ENCODE data around the gene IL22RA1. TPM values are rescaled to one million over a fixed set of nuclear protein-coding genes. Genes with fewer than 3 reads are reported as not detected.

Gene IL22RA1
- total RNA-seq, 1 donor from 2014 or later: not detected

DNA sequence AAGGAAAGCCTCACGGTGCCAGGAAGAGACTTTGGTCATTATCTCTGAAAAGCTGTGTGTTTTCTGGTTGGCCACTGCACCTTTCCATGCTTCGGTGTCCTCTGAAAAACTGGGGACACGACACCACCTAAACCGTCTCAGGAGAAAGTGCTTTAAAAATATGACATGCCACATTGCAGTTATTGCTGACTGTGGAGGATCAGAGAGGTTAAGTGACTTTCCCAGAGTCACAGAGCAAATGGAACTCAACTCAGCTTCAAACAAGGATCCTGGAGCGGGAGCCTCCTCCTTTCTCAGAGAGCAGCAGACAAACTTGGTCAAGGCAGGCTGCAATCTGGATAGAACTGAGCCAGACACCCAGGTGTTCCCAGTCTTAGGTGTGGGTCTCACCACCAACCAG is 44.8 kb downstream of the IL22RA1 start:
- Mint-ChIP-seq H3K27me3 (no peaks in the 10 kb centered on the region), H3K27ac (no peak overlapping the region), H3K9me3 (no peaks in the 10 kb centered on the region), H3K36me3 (ENCODE audit: low read depth) (no peaks in the 10 kb centered on the region), H3K4me3 (no peak overlapping the region), H3K4me1 (no peaks in the 10 kb centered on the region)
- DNase-seq: no peak
- intact Hi-C loops (cut with micrococcal nuclease): no loop called here

DNA sequence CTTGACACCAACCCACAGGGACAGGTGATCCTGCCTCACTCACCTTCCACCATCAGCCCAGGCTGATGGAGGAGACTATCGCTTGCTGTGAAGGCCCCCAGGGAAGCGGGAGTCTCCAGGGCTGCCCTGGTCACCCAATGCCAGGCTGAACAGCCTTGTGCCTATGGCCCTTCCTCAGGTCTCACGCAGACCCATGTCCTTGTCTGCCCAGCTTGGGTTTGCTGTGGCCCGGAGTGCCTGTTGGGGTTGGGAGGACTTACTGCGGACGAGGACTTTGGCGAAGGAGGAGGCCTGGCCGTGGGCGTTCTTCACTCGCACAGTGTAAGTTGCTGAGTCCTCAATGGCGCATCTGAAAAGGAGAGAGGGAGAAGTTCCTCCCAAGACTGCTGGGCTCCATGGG is 45.3 kb downstream of the IL22RA1 start:
- Mint-ChIP-seq H3K27ac (no peak overlapping the region), H3K9me3 (no peaks in the 10 kb centered on the region)
- intact Hi-C loops (cut with micrococcal nuclease): no loop called here

DNA sequence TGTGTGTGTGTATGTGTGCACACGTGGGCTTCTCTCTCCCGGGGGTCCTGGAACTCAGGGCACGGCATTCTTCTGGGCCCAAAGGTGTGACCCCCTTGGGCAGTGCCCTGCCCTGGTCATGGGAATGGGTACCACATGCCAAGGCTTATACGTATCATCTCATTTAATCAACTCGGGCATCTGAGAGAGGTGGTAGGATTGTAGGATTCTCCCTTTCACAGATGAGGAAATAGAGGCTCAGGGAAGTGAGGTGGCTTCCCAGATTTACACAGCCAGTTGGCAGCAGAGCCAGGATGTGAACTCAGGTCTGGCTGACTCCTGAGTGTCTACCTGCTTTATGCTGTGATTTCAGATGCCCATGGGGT is 46.2 kb downstream of the IL22RA1 start:
- H3K4me3 Mint-ChIP-seq: no peak overlapping the region
- H3K4me1 Mint-ChIP-seq: no peaks in the 10 kb centered on the region
- H3K27me3 Mint-ChIP-seq: no peaks in the 10 kb centered on the region

More for the DNA sequence above, 45.3 kb downstream of the IL22RA1 start:
- no peaks in the 10 kb centered on the region for H3K36me3 Mint-ChIP-seq (ENCODE audit: low read depth)
- no peak overlapping the region for H3K4me3 Mint-ChIP-seq
- no peaks in the 10 kb centered on the region for H3K27me3 Mint-ChIP-seq
- DNase-seq: no peak
- H3K4me1 Mint-ChIP-seq: no peaks in the 10 kb centered on the region

DNA sequence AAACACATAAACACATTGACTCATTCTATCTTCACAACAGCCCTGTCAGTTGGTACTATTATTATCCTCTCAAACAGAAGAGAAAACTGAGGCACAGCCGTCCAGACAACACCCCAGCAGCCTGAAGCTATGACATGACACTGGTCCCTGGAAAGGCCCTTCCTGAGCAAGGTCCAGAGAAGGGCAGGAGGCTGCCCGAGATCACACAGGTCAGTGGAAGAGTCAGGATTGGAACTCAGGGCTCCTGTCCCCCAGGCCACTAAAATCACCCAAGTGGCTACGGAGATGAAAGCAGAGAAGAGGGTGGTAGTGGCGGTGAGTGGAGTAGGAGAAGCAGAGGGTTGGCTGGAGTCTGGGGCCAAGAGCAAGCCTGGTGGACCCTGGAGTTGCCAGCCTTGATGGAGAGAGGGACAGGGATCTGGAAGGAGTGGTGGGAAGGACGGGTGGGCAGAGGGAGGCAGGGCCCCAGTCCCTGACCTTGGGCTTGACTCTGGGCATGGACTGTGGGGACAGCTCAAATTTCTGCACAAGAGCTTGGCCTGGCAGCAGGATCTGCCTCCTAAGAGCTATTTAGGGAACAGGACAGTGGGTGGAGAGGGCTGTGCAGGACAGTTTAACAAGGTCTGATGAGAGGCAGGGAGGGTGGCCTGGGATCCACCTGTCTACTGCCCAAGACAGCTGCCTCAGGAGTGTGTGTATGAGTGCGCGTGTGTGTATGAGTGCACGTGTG is 46.8 kb downstream of the IL22RA1 start:
- Mint-ChIP-seq H3K36me3 (ENCODE audit: low read depth) (no peaks in the 10 kb centered on the region), H3K4me3 (no peak overlapping the region), H3K4me1 (no peaks in the 10 kb centered on the region), H3K9me3 (no peaks in the 10 kb centered on the region), H3K27me3 (no peaks in the 10 kb centered on the region), H3K27ac (no peak overlapping the region)
- DNase-seq: no peak
- intact Hi-C loops (cut with micrococcal nuclease): no loop called here

More for the DNA sequence above, 46.2 kb downstream of the IL22RA1 start:
- Mint-ChIP-seq H3K36me3 (ENCODE audit: low read depth) (no peaks in the 10 kb centered on the region), H3K27ac (no peak overlapping the region), H3K9me3 (no peaks in the 10 kb centered on the region)
- DNase-seq: no peak
- intact Hi-C loops (cut with micrococcal nuclease): no loop called here

DNA sequence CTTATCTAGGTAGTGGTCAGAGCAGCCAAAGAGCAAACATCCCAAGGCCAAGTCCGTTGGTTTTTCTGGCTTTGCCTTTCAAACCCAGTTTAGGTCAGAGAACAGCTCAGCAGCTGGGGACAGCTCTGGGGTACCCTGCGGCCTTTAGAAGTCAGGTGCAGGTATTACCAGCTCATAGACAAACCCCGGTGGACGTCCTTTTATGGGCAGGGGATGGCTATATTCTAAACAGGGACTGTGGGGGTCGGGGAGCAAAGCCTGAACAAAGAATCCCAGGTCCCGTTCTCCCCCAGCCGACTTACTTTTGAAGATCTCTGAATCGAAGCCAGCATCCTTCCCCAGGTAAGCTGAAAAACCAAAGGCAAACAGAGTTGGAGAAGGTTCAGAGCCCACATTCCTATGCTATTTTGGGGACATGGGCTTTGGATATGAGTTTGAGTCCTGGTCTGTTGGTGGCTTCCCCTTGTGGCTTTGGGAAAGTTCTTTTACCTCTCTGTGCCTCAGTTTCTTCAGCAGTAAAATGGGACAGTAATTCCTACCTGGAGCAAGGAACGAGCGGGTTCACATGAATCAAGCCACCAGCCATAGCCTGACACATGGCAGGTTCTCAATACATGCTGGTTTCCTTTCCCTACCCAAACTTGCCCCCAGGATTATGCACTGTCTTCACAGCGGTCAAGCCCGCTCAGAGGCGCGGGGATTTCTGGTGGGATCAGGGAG is 47.6 kb downstream of the IL22RA1 start:
- no peak for DNase-seq
- H3K4me1 Mint-ChIP-seq: no peaks in the 10 kb centered on the region
- no peak overlapping the region for H3K4me3 Mint-ChIP-seq
- H3K9me3 Mint-ChIP-seq: no peaks in the 10 kb centered on the region
- intact Hi-C loops (cut with micrococcal nuclease): no loop called here
- no peaks in the 10 kb centered on the region for H3K27me3 Mint-ChIP-seq
- no peaks in the 10 kb centered on the region for H3K36me3 Mint-ChIP-seq (ENCODE audit: low read depth)
- H3K27ac Mint-ChIP-seq: no peak overlapping the region

DNA sequence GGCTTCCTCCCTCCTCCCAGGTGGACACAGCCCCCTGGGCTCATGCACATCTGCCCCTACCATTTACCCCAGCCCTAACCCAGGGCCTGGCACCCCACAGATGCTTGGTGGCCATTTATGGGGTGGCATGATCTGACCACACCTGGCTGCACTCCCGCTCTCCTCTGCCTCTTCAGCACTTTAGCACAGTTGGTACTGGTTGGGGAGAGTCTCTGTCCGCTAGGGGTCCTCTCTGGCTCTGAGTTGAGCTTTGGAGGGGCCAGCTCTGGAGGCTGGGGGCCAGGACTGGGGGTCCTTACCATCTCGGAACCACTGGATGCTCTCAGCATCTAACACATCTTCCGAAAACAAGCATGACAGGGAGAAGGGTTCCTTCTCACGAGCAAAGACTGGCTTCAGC is 48.4 kb downstream of the IL22RA1 start:
- Mint-ChIP-seq H3K36me3 (ENCODE audit: low read depth) (no peaks in the 10 kb centered on the region), H3K4me3 (no peak overlapping the region), H3K9me3 (no peaks in the 10 kb centered on the region), H3K27ac (no peak overlapping the region), H3K27me3 (no peaks in the 10 kb centered on the region), H3K4me1 (no peaks in the 10 kb centered on the region)
- intact Hi-C loops (cut with micrococcal nuclease): no loop called here
- DNase-seq: no peak

DNA sequence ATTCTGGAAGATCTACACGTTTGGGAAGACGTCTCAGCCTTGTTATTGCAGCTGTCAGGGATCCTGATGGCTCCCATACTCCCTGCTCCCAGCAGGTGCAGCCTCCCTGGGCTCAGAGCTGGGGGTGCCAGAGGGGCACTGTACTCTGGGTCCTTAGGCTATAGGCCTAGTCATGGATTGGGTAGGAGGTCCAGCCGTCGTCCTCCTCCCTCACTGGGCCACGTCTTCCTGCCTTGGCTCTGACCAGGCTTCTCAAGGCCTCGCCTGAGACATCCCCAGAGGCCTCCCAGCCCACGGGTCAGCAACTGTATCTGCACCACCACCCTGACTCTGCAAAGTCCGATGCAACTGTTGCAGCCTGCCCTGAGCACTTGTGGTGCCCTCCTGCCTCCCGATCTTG is 49.2 kb downstream of the IL22RA1 start:
- intact Hi-C loops (cut with micrococcal nuclease): no loop called here
- Mint-ChIP-seq H3K27ac (no peak overlapping the region), H3K36me3 (ENCODE audit: low read depth) (no peaks in the 10 kb centered on the region), H3K4me1 (no peaks in the 10 kb centered on the region), H3K9me3 (no peaks in the 10 kb centered on the region), H3K4me3 (no peak overlapping the region), H3K27me3 (no peaks in the 10 kb centered on the region)
- no peak for DNase-seq

DNA sequence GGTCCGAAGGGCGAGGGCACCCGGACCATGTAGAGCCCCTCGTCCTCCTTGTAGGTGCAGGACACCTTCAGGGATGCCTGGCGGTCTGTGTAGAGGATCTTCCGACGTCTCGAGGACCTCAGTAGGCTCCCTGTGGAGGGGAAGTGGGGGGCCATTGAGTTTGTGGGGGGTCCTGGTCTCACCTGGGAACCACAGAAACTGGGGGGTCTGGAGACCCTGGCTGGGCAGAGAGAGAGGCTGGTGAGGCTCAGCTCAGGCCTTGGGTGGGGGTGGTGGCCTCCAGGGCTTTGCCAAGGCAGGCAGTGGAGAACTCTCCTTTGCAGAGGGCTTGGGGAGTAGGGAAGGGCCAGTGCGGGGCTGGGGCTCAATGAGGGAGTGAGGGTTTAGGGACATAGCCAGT is 50.0 kb downstream of the IL22RA1 start:
- Mint-ChIP-seq H3K27ac (no peak overlapping the region), H3K4me1 (no peaks in the 10 kb centered on the region), H3K4me3 (no peak overlapping the region), H3K9me3 (no peaks in the 10 kb centered on the region), H3K27me3 (no peaks in the 10 kb centered on the region), H3K36me3 (ENCODE audit: low read depth) (no peaks in the 10 kb centered on the region)
- DNase-seq: no peak
- intact Hi-C loops (cut with micrococcal nuclease): no loop called here

DNA sequence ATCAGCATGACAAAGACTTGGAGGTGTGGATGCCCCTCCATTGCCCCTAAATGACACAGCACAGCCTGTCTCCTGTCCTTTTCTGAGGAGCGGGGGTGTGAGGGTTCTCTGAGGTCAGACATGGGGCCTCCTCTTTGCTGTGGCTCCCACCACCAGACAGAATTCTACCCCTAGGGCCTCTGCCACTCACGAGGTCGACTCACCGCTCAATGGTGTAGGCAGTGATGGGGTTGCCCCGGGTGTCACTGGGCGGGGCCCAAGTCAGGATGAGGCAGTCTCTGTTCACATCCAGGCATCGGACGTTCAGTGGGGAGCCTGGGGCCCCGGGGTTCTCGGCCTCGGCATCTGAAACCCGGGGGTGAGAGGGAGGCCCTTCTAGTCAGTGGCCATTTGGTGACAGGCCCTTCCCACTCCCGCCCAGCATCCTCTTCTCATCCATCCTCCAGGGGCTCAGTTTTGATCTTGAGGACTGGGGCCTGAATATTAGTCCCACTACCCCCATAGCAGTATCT is 50.9 kb downstream of the IL22RA1 start:
- H3K27ac Mint-ChIP-seq: no peak overlapping the region
- H3K27me3 Mint-ChIP-seq: no peaks in the 10 kb centered on the region
- no peaks in the 10 kb centered on the region for H3K9me3 Mint-ChIP-seq
- intact Hi-C loops (cut with micrococcal nuclease): no loop called here
- H3K4me1 Mint-ChIP-seq: no peaks in the 10 kb centered on the region
- DNase-seq: no peak
- H3K4me3 Mint-ChIP-seq: no peak overlapping the region
- H3K36me3 Mint-ChIP-seq (ENCODE audit: low read depth): no peaks in the 10 kb centered on the region

DNA sequence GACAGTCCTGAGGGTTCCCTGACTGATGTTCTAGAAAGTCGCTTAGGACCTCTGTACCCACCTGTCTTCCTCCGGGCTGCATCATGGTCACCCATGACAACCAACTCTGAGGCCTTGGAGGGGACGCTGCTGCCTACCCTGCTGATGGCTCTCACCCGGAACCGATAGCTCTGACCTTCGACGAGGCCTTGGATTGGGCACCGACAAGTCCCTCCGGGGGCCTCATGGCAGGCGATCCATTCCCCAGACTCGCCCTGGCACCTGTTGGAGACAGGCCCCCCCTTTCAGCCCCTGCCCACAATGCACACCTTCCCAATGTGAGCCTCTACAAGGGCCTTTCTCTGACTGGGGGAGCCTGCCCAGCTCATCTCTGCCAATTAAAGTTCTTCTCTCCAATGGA is 52.2 kb downstream of the IL22RA1 start:
- no peak overlapping the region for H3K4me3 Mint-ChIP-seq
- no peaks in the 10 kb centered on the region for H3K27me3 Mint-ChIP-seq
- H3K27ac Mint-ChIP-seq: no peak overlapping the region
- no peaks in the 10 kb centered on the region for H3K36me3 Mint-ChIP-seq (ENCODE audit: low read depth)
- no peak for DNase-seq
- no peaks in the 10 kb centered on the region for H3K9me3 Mint-ChIP-seq
- H3K4me1 Mint-ChIP-seq: no peaks in the 10 kb centered on the region
- intact Hi-C loops (cut with micrococcal nuclease): no loop called here

DNA sequence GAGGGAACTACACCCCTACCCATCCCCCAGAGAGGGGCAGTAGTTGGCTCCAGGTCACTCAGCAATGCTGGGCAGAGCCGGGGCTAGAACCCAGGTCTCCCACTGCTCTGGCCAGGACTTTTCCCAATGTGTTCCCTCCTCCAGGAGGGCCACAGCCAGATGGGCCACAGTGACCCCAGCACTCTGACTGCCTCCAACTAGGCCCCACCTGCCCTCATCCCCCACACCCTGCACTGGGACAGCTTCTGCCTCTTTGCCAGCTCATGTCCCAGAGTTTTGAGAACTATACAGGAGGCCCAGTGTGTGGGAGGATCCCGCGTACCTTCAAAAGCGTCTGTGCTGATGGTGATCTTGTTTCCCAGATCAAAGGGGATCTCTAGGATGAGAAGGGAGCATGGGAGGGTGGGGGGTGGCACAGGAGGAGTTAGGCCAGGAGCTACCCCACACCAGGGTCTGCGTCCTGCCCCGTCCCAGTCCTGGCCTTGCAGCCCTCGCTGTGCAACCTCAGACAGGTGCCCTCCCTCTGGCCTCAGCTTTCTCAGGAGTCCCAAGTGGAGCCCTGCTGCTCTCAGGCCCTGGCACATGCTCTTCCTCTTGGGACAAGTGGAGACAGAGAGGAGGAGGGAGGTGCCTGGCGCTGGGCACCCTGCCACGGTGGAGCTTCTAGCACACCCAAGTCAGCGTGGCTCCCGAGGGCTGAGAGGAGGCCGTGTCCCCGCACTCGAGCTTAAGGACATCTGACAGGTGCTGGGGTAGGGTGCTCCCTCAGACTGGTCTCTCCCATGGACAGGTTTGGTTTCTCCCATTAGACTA is 53.0 kb downstream of the IL22RA1 start:
- H3K4me3 Mint-ChIP-seq: no peak overlapping the region
- no peaks in the 10 kb centered on the region for H3K36me3 Mint-ChIP-seq (ENCODE audit: low read depth)
- no peaks in the 10 kb centered on the region for H3K27me3 Mint-ChIP-seq
- H3K9me3 Mint-ChIP-seq: no peaks in the 10 kb centered on the region
- intact Hi-C loops (cut with micrococcal nuclease): no loop called here
- H3K4me1 Mint-ChIP-seq: no peaks in the 10 kb centered on the region
- H3K27ac Mint-ChIP-seq: no peak overlapping the region
- DNase-seq: no peak

DNA sequence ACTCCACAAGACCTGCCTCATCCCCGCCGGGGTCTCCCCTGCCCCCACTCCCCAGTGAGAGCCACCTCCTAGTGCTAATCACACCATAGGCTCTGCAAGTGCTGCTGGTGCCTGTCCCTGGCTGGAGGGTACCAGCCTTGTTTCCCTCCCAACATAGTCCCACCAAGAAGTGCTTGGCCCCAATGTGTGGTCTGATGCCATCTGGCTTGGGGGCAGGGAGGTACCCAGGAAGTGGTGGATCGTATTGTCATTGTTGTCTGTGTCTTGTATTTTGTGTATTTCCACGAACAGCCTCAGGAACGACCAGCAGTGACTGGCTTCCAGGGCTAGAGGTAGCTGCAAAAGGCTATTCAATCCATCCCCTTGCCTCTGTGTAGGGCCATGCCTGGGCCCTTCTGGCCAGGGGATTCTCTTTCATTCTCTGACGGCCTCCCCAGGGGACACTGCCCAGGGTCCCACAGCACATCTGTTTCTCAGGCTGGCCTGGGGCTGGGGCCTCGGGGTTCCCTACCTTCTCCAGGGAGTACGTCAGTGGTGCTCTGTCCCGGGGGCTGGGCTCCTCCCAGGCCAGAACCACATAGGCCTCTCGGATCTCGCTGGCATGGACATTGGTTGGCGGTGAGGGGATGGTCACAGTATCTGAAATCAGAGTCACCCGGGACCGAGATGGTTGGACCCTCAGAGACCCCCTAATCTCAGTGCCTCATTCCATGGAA is 53.8 kb downstream of the IL22RA1 start:
- H3K27me3 Mint-ChIP-seq: no peaks in the 10 kb centered on the region

DNA sequence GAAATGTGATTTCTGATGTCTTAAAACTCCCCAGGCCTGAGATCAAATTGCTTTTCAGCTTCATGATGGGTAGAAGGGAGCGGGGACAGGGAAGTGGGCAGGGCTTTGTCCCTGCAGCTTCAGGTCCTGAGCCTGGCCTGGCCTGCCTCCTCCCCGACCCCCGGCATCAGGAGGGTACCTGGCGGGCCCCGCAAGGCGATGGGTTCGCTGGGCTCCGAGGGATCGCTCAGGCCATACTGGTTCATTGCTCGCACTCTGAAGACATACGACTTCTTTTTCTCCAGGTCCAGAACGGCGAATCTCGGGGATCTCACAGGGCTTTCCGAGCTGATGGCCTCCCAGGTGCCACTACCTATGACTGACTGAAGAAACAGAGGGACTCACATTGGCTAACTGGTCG is 56.5 kb downstream of the IL22RA1 start:
- H3K27me3 Mint-ChIP-seq: no peaks in the 10 kb centered on the region
- intact Hi-C loops (cut with micrococcal nuclease): no loop called here
- H3K4me1 Mint-ChIP-seq: no peaks in the 10 kb centered on the region
- H3K36me3 Mint-ChIP-seq (ENCODE audit: low read depth): no peaks in the 10 kb centered on the region
- no peak for DNase-seq
- no peaks in the 10 kb centered on the region for H3K9me3 Mint-ChIP-seq
- H3K27ac Mint-ChIP-seq: no peak overlapping the region
- H3K4me3 Mint-ChIP-seq: no peak overlapping the region

More for the DNA sequence above, 53.8 kb downstream of the IL22RA1 start:
- intact Hi-C loops (cut with micrococcal nuclease): no loop called here
- Mint-ChIP-seq H3K9me3 (no peaks in the 10 kb centered on the region), H3K4me3 (no peak overlapping the region), H3K36me3 (ENCODE audit: low read depth) (no peaks in the 10 kb centered on the region), H3K27ac (no peak overlapping the region), H3K4me1 (no peaks in the 10 kb centered on the region)
- DNase-seq: no peak

Data from activated CD4-positive, alpha-beta T cell treated with anti-CD3 and anti-CD28 coated beads, Interleukin-2, amount 10 ng/mL, durations not matched to agents 24 days and 14 days (primary cell).